Endothelial cell of umbilical vein (primary cell): Measurements from ENCODE around the gene PRKAG2. TPM values are rescaled to one million over a fixed set of nuclear protein-coding genes. Genes with fewer than 3 reads are reported as not detected.

Source experiments
- BruUV-seq: library from RNA; stranded (reverse); fragments of 400-500 nt; replicated peaks from 2 replicates; lab custom pipeline; 2021; lab: Mats Ljungman, UMichigan
- CTCF ChIA-PET: fragments of 300-600, 350-600 bp; sonication (Branson Sonifier 250); formaldehyde crosslinking; loops from one replicate; lab custom pipeline; 2021; ENCODE audit warnings: antibody characterized with exemption, inconsistent platforms; lab: Charles Lee
- POLR2A ChIA-PET: fragments of 300-600, 350-600 bp; sonication (Branson Sonifier 250); formaldehyde crosslinking; loops from one replicate; lab custom pipeline; 2021; ENCODE audit warnings: antibody characterized with exemption, inconsistent platforms; lab: Charles Lee
- DNase-seq: peaks from one replicate; pipeline ENCODE4 v3.0.0-alpha.2; 2011; ENCODE audit warnings: low read depth, low spot score
- FAIRE-seq: peaks from 2 replicates; lab custom pipeline; 2011; peaks lifted over from hg19 to GRCh38; lab: Jason Lieb, UNC
- H2AFZ ChIP-seq: 2 replicates; pipeline ENCODE4 v1.6.0; 2012; ENCODE audit warnings: low read depth, low read length, control low read depth, inconsistent platforms
- H3K27ac ChIP-seq: 2 replicates; pipeline ENCODE4 v1.5.1; 2011; ENCODE audit warnings: low read depth, mild to moderate bottlenecking, control low read depth, low read length, moderate library complexity; ENCODE audit not compliant: insufficient read depth
- H3K27me3 ChIP-seq, 2 experiments: 2 replicates each; pipeline versions ENCODE4 v1.6.0 to v1.6.1; 2011; ENCODE audit warnings: low read length in 2 of 2, mixed read lengths in 1 of 2; ENCODE audit not compliant: control insufficient read depth in 2 of 2, insufficient read depth in 2 of 2
- H3K36me3 ChIP-seq, 2 experiments: 2 replicates in 1 of 2; 3 replicates in 1 of 2; pipeline ENCODE4 v1.5.1; 2011; ENCODE audit warnings: low read length in 2 of 2, mild to moderate bottlenecking in 1 of 2, moderate library complexity in 1 of 2; ENCODE audit not compliant: control insufficient read depth in 2 of 2, insufficient read depth in 2 of 2; ENCODE audit errors: extremely low read depth in 1 of 2
- H3K4me1 ChIP-seq: 3 replicates; pipeline ENCODE4 v1.5.1; 2011; ENCODE audit warnings: mild to moderate bottlenecking, low read length; ENCODE audit not compliant: control insufficient read depth, insufficient read depth; ENCODE audit errors: extremely low read depth
- H3K4me2 ChIP-seq: 2 replicates; pipeline ENCODE4 v1.6.1; 2011; ENCODE audit warnings: low read length, control low read depth, mixed read lengths; ENCODE audit not compliant: insufficient read depth
- H3K4me3 ChIP-seq, 3 experiments: fragments of 200-600 bp in 1 of 3; sonication (generic), shearing (Covaris generic) in 1 of 3; replicated peaks in 1 of 3; 2 replicates each; pipeline ENCODE4 v1.5.1; 2011 to 2016; ENCODE audit warnings: control low read depth in 3 of 3, low read length in 3 of 3, mild to moderate bottlenecking in 2 of 3, inconsistent platforms in 1 of 3, low read depth in 1 of 3, moderate library complexity in 1 of 3; ENCODE audit not compliant: insufficient read depth in 1 of 3
- H3K79me2 ChIP-seq: 2 replicates; pipeline ENCODE4 v1.6.0; 2012; ENCODE audit warnings: low read length, inconsistent platforms; ENCODE audit not compliant: control insufficient read depth, insufficient read depth
- H3K9ac ChIP-seq: replicated peaks from 2 replicates; pipeline ENCODE3; 2011; ENCODE audit warnings: low read length, control low read depth; ENCODE audit not compliant: insufficient read depth; ENCODE audit errors: extremely low read depth
- H3K9me1 ChIP-seq: replicated peaks from 3 replicates; pipeline ENCODE4 v1.6.0; 2011; ENCODE audit warnings: mild to moderate bottlenecking, low read length; ENCODE audit not compliant: control insufficient read depth, insufficient read depth; ENCODE audit errors: extremely low read depth
- H3K9me3 ChIP-seq: replicated peaks from 2 replicates; pipeline ENCODE4 v1.5.1; 2012; ENCODE audit warnings: low read length, inconsistent platforms; ENCODE audit not compliant: control insufficient read depth, insufficient read depth
- H4K20me1 ChIP-seq: replicated peaks from 2 replicates; pipeline ENCODE3; 2011; ENCODE audit warnings: mild to moderate bottlenecking, low read length; ENCODE audit not compliant: control insufficient read depth, insufficient read depth; ENCODE audit errors: extremely low read depth
- CTCF ChIP-seq, 2 donors: IDR thresholded peaks; 1 replicate in 1 of 2; 2 replicates in 1 of 2; pipeline ENCODE4 v1.5.1; 2011; ENCODE audit warnings: low read length in 2 of 2, mild to moderate bottlenecking in 2 of 2, moderate library complexity in 2 of 2, control low read depth in 1 of 2, inconsistent platforms in 1 of 2, low read depth in 1 of 2; ENCODE audit not compliant: insufficient read depth in 1 of 2; ENCODE audit errors: extremely low read depth in 1 of 2
- EZH2 ChIP-seq: IDR thresholded peaks from 2 replicates; pipeline ENCODE4 v1.6.1; 2012; ENCODE audit warnings: borderline replicate concordance, low read depth, mild to moderate bottlenecking, moderate library complexity, low read length, inconsistent platforms; ENCODE audit not compliant: severe bottlenecking
- FOS ChIP-seq: IDR thresholded peaks from 2 replicates; pipeline ENCODE4 v1.6.1; 2011; ENCODE audit warnings: mild to moderate bottlenecking, low read length, moderate library complexity, borderline replicate concordance; ENCODE audit not compliant: insufficient read depth
- GATA2 ChIP-seq: IDR thresholded peaks from 2 replicates; pipeline ENCODE4 v1.7.0; 2011; ENCODE audit warnings: low read depth, mild to moderate bottlenecking, moderate library complexity, mixed read lengths, low read length; ENCODE audit not compliant: insufficient read length, insufficient read depth
- JUN ChIP-seq: IDR thresholded peaks from 2 replicates; pipeline ENCODE4 v1.6.1; 2011; ENCODE audit warnings: borderline replicate concordance, low read depth; ENCODE audit not compliant: insufficient read length, insufficient read depth
- MAX ChIP-seq: IDR thresholded peaks from 2 replicates; pipeline ENCODE4 v1.6.1; 2011; ENCODE audit not compliant: insufficient read depth, insufficient read length
- MYC ChIP-seq: IDR thresholded peaks from one replicate; pipeline ENCODE4 v1.6.1; 2011; ENCODE audit warnings: mild to moderate bottlenecking, low read depth, low read length
- POLR2A ChIP-seq: IDR thresholded peaks from 2 replicates; pipeline ENCODE4 v1.6.1; 2012; ENCODE audit warnings: low read depth, mild to moderate bottlenecking, control low read depth, low read length
- POLR2AphosphoS5 ChIP-seq: IDR thresholded peaks from 2 replicates; pipeline ENCODE4 v1.6.1; 2012; ENCODE audit warnings: low read depth, mild to moderate bottlenecking, control low read depth, low read length, moderate library complexity; ENCODE audit not compliant: insufficient read depth
- dilution Hi-C: fragments of 300-500 bp; cut with MboI; formaldehyde crosslinking; loops from one replicate; pipeline ENCODE4 v1.15.0; 2019; ENCODE audit warnings: low sequenced_read_pairs; ENCODE audit not compliant: extremely low pct_ligation_motif_present
- intact Hi-C: fragments of 100-400 bp; cut with micrococcal nuclease; formaldehyde crosslinking; loops from one replicate; pipeline ENCODE4 v1.10.0; 2022
- polyA plus RNA-seq, 4 experiments: library from polyadenylated mRNA; depleted of rRNA in 3 of 4; stranded (reverse) in 3 of 4; unstranded in 1 of 4; fragments of >200 nt; gene quantifications; 2 replicates each; pipeline versions ENCODE4 v1.2.1 to v1.2.3, GENCODE V29; 2011 to 2012; ENCODE audit warnings: missing spikeins in 1 of 4
- total RNA-seq: library from RNA; stranded (reverse); gene quantifications from 2 replicates; pipeline ENCODE4 v1.2.3, GENCODE V29; 2021

PRKAG2 gene
- total and polyA plus RNA-seq, 2 donors (not counting 3 experiments of a cell fraction or from before 2014, with no cell fraction given) = 19.3 to 51.5 TPM

DNA sequence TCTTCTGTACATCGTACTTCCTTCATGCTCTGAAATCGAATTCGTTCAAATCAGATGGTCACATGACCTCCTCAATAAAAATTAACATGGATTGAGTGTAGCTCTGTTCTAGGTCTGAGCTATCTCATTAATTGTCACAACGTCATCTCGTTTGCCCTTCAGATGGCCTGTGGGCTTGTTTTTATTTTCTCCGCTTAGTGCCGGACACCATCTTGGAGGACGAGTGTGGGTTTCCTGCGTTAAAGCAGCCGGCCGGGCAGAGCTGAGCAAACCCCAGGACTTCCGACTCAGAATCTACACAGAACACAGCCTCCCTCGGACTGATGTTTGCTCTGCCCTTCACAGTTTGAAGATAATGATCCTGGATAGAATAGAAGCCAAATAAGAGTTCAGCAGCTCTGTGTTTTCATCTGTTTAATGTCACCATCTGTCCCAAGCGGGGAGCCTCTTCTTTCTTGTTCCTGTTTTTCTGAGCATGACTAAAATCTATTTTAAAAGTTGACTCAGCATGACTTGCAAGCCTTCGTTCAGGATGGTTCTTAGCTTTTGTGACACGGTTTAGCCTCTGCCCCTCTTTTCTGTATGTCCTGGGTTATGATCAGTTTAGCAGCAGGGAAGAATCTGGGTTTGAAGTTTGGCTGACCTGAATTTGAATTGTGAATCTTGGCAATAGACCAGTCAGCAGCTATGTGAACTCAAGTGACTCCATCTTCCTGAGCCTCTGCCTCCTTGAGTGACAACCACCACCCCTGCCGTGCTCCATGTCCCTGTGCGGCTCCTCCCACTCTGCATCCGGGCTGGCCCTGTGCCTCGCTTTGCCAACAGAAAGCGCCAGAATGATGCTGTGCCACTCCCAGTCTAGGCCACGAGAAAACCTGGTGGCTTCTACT, 48.8 kb upstream of the PRKAG2 start:
- FAIRE-seq (no peak), DNase-seq (no peak)
- Histone ChIP-seq H3K4me3 (no peak overlapping the region), H2AFZ (no peak overlapping the region), H3K36me3 (no peaks in the 10 kb centered on the region), H3K27ac (no peak overlapping the region), H3K79me2 (no peaks in the 10 kb centered on the region), H4K20me1 (no peaks in the 10 kb centered on the region), H3K9me1 (no peaks in the 10 kb centered on the region), H3K9me3 (no peaks in the 10 kb centered on the region), H3K9ac (no peak overlapping the region), H3K27me3 (no peaks in the 10 kb centered on the region), H3K4me2 (no peak overlapping the region), H3K4me1 (no peaks in the 10 kb centered on the region)
- intact Hi-C loops = no loop called here
- TF ChIP-seq CTCF (IDR thresholded peaks at IDR 0.05; ENCODE audit: extremely low read depth in 1 of 2, insufficient read depth in 1 of 2, low read depth in 1 of 2, low read length in 2 of 2) = no peak
- no peak for TF ChIP-seq MAX
- TF ChIP-seq GATA2 = no peak
- TF ChIP-seq POLR2AphosphoS5 = no peak
- TF ChIP-seq POLR2A = no peak
- TF ChIP-seq EZH2 = no peak
- TF ChIP-seq JUN = no peak
- no peak for TF ChIP-seq FOS
- no peak for TF ChIP-seq MYC
- ChIA-PET CTCF (no interaction called here), POLR2A (no interaction called here)
- BruUV-seq = no TSS peak
- dilution Hi-C loops = no loop called here
